Suprapubic skin (tissue), 4 donors: ENCODE data around the gene R3HCC1L. TPM values are rescaled to one million over a fixed set of nuclear protein-coding genes. Genes with fewer than 3 reads are reported as not detected.

ENCODE experiments used
- DNase-seq, 2 donors: peaks; one replicate each; pipeline ENCODE4 v3.0.0-alpha.2; 2019; ENCODE audit warnings: low spot score in 2 of 2
- H3K27ac ChIP-seq: fragments of 200-600 bp; sonication (generic); one replicate; pipeline ENCODE4 v1.5.1; 2019
- H3K27me3 ChIP-seq: fragments of 200-600 bp; sonication (generic); one replicate; pipeline ENCODE4 v1.5.1; 2019
- H3K36me3 ChIP-seq: fragments of 200-600 bp; sonication (generic); one replicate; pipeline ENCODE4 v1.5.1; 2019
- H3K4me1 ChIP-seq: fragments of 200-600 bp; sonication (generic); one replicate; pipeline ENCODE4 v1.5.1; 2019
- H3K4me3 ChIP-seq: fragments of 200-600 bp; sonication (generic); one replicate; pipeline ENCODE4 v1.5.1; 2019; ENCODE audit warnings: mild to moderate bottlenecking
- H3K9me3 ChIP-seq: fragments of 200-600 bp; sonication (generic); one replicate; pipeline ENCODE4 v1.5.1; 2019
- CTCF ChIP-seq, 2 donors: fragments of 200-600 bp in 1 of 2; fragments of 450-650 bp in 1 of 2; sonication (generic) in 1 of 2; IDR thresholded peaks; one replicate each; pipeline ENCODE4 v1.5.1; 2016 to 2019; ENCODE audit warnings: antibody characterized with exemption in 2 of 2, mild to moderate bottlenecking in 1 of 2, moderate library complexity in 1 of 2
- EP300 ChIP-seq: sonication (generic); formaldehyde crosslinking; IDR thresholded peaks from one replicate; pipeline ENCODE4 v1.6.1; 2017; ENCODE audit warnings: antibody characterized with exemption
- POLR2A ChIP-seq, 2 donors: fragments of 450-650 bp; IDR thresholded peaks; one replicate each; pipeline ENCODE4 v1.6.1; 2017; ENCODE audit warnings: antibody characterized with exemption in 2 of 2, mild to moderate bottlenecking in 2 of 2, moderate library complexity in 2 of 2
- POLR2AphosphoS5 ChIP-seq, 3 donors: sonication (generic); formaldehyde crosslinking; IDR thresholded peaks; one replicate each; pipeline ENCODE4 v1.6.1; 2017; ENCODE audit warnings: antibody characterized with exemption in 3 of 3
- WGBS: methylation state at CpG from one replicate; pipeline ENCODE4 v1.1.5; 2018; 5-methylcytosine and 5-hydroxymethylcytosine counted together
- total RNA-seq, 4 donors: library from RNA; depleted of rRNA; stranded (reverse); fragments of >200 nt; gene quantifications; one replicate each; pipeline ENCODE4 v1.1.0, GENCODE V29; 2016

R3HCC1L gene
- total RNA-seq, 4 donors from 2014 or later, result 7.9 to 17.5 (median 9.7) TPM

- H3K27ac ChIP-seq, result no peak overlapping the region
- H3K9me3 ChIP-seq, result no peaks in the 10 kb centered on the region
- no peaks in the 10 kb centered on the region for H3K27me3 ChIP-seq
- H3K4me1 ChIP-seq, result no peaks in the 10 kb centered on the region
- H3K4me3 ChIP-seq, result no peak overlapping the region
- H3K36me3 ChIP-seq, result no peaks in the 10 kb centered on the region
- 78% methylated on average over 3 of the region's 3 CpGs for WGBS
- no peak for TF ChIP-seq POLR2AphosphoS5 (IDR thresholded peaks at IDR 0.05)
- no peak for TF ChIP-seq EP300
- TF ChIP-seq POLR2A (IDR thresholded peaks at IDR 0.05), result no peak
- no peak for TF ChIP-seq CTCF (IDR thresholded peaks at IDR 0.05)
- DNase-seq, result peak in 1 of 2 donors; percentile 28
Observed at GRCh38 chr10:98276311-98276710, 141.9 kb downstream of the R3HCC1L start.

- no peak overlapping the region for H3K27ac ChIP-seq
Observed at GRCh38 chr10:98285416-98285815, 151.0 kb downstream of the R3HCC1L start.

GRCh38 chr10:98286419-98286818 is 152.0 kb downstream of the R3HCC1L start:
- H3K36me3 ChIP-seq, result no peaks in the 10 kb centered on the region
- no peak overlapping the region for H3K4me3 ChIP-seq
- H3K9me3 ChIP-seq, result no peaks in the 10 kb centered on the region
- H3K4me1 ChIP-seq, result no peaks in the 10 kb centered on the region
- peak in 1 of 2 donors; percentile 32 for DNase-seq
- no peaks in the 10 kb centered on the region for H3K27me3 ChIP-seq
- WGBS, result 97% methylated on average over 12 of the region's 12 CpGs
- TF ChIP-seq CTCF (IDR thresholded peaks at IDR 0.05), result no peak
- no peak for TF ChIP-seq POLR2A (IDR thresholded peaks at IDR 0.05)
- H3K27ac ChIP-seq, result no peak overlapping the region

More at GRCh38 chr10:98285416-98285815, 151.0 kb downstream of the R3HCC1L start:
- Histone ChIP-seq H3K9me3 (no peaks in the 10 kb centered on the region), H3K27me3 (no peaks in the 10 kb centered on the region), H3K4me3 (no peak overlapping the region), H3K36me3 (no peaks in the 10 kb centered on the region), H3K4me1 (no peaks in the 10 kb centered on the region)
- 40% methylated on average over 1 of the region's 2 CpGs for WGBS
- peak in 1 of 2 donors; percentile 21 for DNase-seq
- TF ChIP-seq EP300 (no peak), POLR2A (IDR thresholded peaks at IDR 0.05) (no peak), POLR2AphosphoS5 (IDR thresholded peaks at IDR 0.05) (no peak), CTCF (IDR thresholded peaks at IDR 0.05) (no peak)

- TF ChIP-seq EP300 (no peak), CTCF (IDR thresholded peaks at IDR 0.05) (no peak), POLR2A (IDR thresholded peaks at IDR 0.05) (no peak), POLR2AphosphoS5 (IDR thresholded peaks at IDR 0.05) (no peak)
- no peak overlapping the region for H3K27ac ChIP-seq
- no peaks in the 10 kb centered on the region for H3K27me3 ChIP-seq
- no peaks in the 10 kb centered on the region for H3K9me3 ChIP-seq
- no peaks in the 10 kb centered on the region for H3K4me1 ChIP-seq
- WGBS, result 93% methylated on average over 5 of the region's 5 CpGs
- H3K36me3 ChIP-seq, result no peaks in the 10 kb centered on the region
- no peak overlapping the region for H3K4me3 ChIP-seq
- DNase-seq, result peak in 1 of 2 donors; percentile 24
Observed at GRCh38 chr10:98287321-98287720, 152.9 kb downstream of the R3HCC1L start.

GRCh38 chr10:98289802-98290209 is 155.3 kb downstream of the R3HCC1L start:
- Histone ChIP-seq H3K27me3 (no peaks in the 10 kb centered on the region), H3K36me3 (no peaks in the 10 kb centered on the region), H3K9me3 (no peaks in the 10 kb centered on the region), H3K4me1 (peaks cover 11% of the 10 kb centered on the region), H3K27ac (no peak overlapping the region), H3K4me3 (no peak overlapping the region)
- WGBS, result 89% methylated on average over 4 of the region's 10 CpGs
- TF ChIP-seq POLR2A (IDR thresholded peaks at IDR 0.05), result no peak
- no peak for TF ChIP-seq POLR2AphosphoS5 (IDR thresholded peaks at IDR 0.05)
- TF ChIP-seq CTCF (IDR thresholded peaks at IDR 0.05), result no peak
- no peak for TF ChIP-seq EP300
- peak in 1 of 2 donors; percentile 60 for DNase-seq
